Endothelial cell of umbilical vein (primary cell): ENCODE measurements around the gene PKHD1.

Experiments used
- CTCF ChIP-seq, 2 donors: IDR thresholded peaks; 1 replicate in 1 of 2; 2 replicates in 1 of 2; pipeline ENCODE4 v1.5.1; 2011; ENCODE audit warnings: low read length in 2 of 2, mild to moderate bottlenecking in 2 of 2, moderate library complexity in 2 of 2, control low read depth in 1 of 2, inconsistent platforms in 1 of 2, low read depth in 1 of 2; ENCODE audit not compliant: insufficient read depth in 1 of 2; ENCODE audit errors: extremely low read depth in 1 of 2
- MYC ChIP-seq: IDR thresholded peaks from one replicate; pipeline ENCODE4 v1.6.1; 2011; ENCODE audit warnings: mild to moderate bottlenecking, low read depth, low read length
- POLR2A ChIP-seq: IDR thresholded peaks from 2 replicates; pipeline ENCODE4 v1.6.1; 2012; ENCODE audit warnings: low read depth, mild to moderate bottlenecking, control low read depth, low read length
- POLR2AphosphoS5 ChIP-seq: IDR thresholded peaks from 2 replicates; pipeline ENCODE4 v1.6.1; 2012; ENCODE audit warnings: low read depth, mild to moderate bottlenecking, control low read depth, low read length, moderate library complexity; ENCODE audit not compliant: insufficient read depth

- TF ChIP-seq CTCF (IDR thresholded peaks at IDR 0.05; ENCODE audit: extremely low read depth in 1 of 2, insufficient read depth in 1 of 2, low read depth in 1 of 2, low read length in 2 of 2) (no peak), MYC (no peak), POLR2A (no peak), POLR2AphosphoS5 (no peak)
Observed at GRCh38 chr6:52074716-52075115, 12.7 kb downstream of the PKHD1 start.
